Peyer's patch (tissue), 4 donors: Measurements from ENCODE around the gene RGS12.

ENCODE experiments used
- POLR2A ChIP-seq, 2 donors: fragments of 450-650 bp; IDR thresholded peaks; one replicate each; pipeline ENCODE4 v1.5.1; 2017; ENCODE audit warnings: antibody characterized with exemption in 2 of 2, mild to moderate bottlenecking in 2 of 2, moderate library complexity in 2 of 2
- TF ChIP-seq, protein P1 (sequence below), 6 experiments: fragments of 450-650 bp in 4 of 6; fragments of 200-600 bp in 2 of 6; sonication (generic) in 1 of 6; IDR thresholded peaks; one replicate each; pipeline ENCODE4 v1.5.1; 2017 to 2019; ENCODE audit warnings: antibody characterized with exemption in 6 of 6, mild to moderate bottlenecking in 3 of 6, moderate library complexity in 1 of 6

DNA sequence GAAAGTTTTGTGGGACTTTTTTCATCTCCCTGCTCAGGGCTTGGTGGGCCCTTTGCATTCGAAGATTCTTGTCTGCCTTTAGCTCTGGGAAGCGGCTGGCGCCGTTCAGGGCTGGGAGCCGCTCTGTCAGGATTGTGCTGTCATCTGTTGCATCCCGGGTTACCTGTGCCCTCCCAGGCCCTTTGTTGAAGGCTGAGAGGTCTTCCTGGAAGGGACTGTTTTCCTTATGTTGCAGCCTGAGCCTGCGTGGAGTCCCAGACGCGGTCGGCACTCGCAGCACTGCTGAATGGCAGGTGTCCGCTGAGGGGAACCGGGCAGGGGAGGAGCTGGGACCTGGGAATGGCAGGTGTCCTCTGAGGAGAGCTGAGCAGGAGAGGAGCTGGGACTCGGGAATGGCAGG is 15.9 kb downstream of the RGS12 start:
- TF ChIP-seq, protein P1, sequence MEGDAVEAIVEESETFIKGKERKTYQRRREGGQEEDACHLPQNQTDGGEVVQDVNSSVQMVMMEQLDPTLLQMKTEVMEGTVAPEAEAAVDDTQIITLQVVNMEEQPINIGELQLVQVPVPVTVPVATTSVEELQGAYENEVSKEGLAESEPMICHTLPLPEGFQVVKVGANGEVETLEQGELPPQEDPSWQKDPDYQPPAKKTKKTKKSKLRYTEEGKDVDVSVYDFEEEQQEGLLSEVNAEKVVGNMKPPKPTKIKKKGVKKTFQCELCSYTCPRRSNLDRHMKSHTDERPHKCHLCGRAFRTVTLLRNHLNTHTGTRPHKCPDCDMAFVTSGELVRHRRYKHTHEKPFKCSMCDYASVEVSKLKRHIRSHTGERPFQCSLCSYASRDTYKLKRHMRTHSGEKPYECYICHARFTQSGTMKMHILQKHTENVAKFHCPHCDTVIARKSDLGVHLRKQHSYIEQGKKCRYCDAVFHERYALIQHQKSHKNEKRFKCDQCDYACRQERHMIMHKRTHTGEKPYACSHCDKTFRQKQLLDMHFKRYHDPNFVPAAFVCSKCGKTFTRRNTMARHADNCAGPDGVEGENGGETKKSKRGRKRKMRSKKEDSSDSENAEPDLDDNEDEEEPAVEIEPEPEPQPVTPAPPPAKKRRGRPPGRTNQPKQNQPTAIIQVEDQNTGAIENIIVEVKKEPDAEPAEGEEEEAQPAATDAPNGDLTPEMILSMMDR (IDR thresholded peaks at IDR 0.05) = no peak
- no peak for TF ChIP-seq POLR2A (IDR thresholded peaks at IDR 0.05)
